ENCODE data around the gene CFAP73. TPM values are rescaled to one million over a fixed set of nuclear protein-coding genes. Genes with fewer than 3 reads are reported as not detected.

Gene CFAP73
- total RNA-seq, 2 experiments from 2014 or later, result 1.7 to 1.9 TPM

GRCh38 chr12:113155060-113155459 lies 5.5 kb downstream of the CFAP73 start:
- Mint-ChIP-seq H3K4me3 (no peak overlapping the region), H3K27ac (no peak overlapping the region), H3K9me3 (no peaks in the 10 kb centered on the region), H3K27me3 (peaks cover 21% of the 10 kb centered on the region), H3K36me3 (ENCODE audit: low read depth) (peaks cover 4% of the 10 kb centered on the region), H3K4me1 (ENCODE audit: low read depth) (peaks cover 28% of the 10 kb centered on the region)
- ChIA-PET CTCF (interaction anchor here (0.6 to 8.7 kb wide), 6 partner anchors 18 to 1367 kb away, joined by 3 to 65 read pairs (median 18); partner anchors contain the start of gene RASAL1), POLR2A (interaction anchor here (1.3 kb wide), 1 partner anchor 17 kb away, joined by 3 read pairs; no protein-coding TSS in a partner anchor)
- intact Hi-C loops (cut with micrococcal nuclease), result no loop called here
- no peak for TF ChIP-seq CTCF (IDR thresholded peaks at IDR 0.05)
- ATAC-seq, result no peak
- no peak for DNase-seq

GRCh38 chr12:113155646-113156045 lies 6.1 kb downstream of the CFAP73 start:
- intact Hi-C loops (cut with micrococcal nuclease), result no loop called here
- ATAC-seq, result no peak
- no peak for TF ChIP-seq CTCF (IDR thresholded peaks at IDR 0.05)
- H3K36me3 Mint-ChIP-seq (ENCODE audit: low read depth), result peaks cover 8% of the 10 kb centered on the region
- peaks cover 18% of the 10 kb centered on the region for H3K27me3 Mint-ChIP-seq
- DNase-seq, result no peak
- H3K9me3 Mint-ChIP-seq, result no peaks in the 10 kb centered on the region
- H3K27ac Mint-ChIP-seq, result no peak overlapping the region
- peaks cover 28% of the 10 kb centered on the region for H3K4me1 Mint-ChIP-seq (ENCODE audit: low read depth)
- no peak overlapping the region for H3K4me3 Mint-ChIP-seq
- ChIA-PET POLR2A (interaction anchor here (0.7 to 1.3 kb wide), 2 partner anchors 10 to 17 kb away, joined by 3 read pairs; no protein-coding TSS in a partner anchor), CTCF (interaction anchor here (0.6 to 8.7 kb wide), 3 partner anchors 17 to 1368 kb away, joined by 3 to 65 read pairs (median 15); no protein-coding TSS in a partner anchor)

GRCh38 chr12:113157218-113157859 lies 7.8 kb downstream of the CFAP73 start:
- H3K27ac Mint-ChIP-seq, result peak overlapping the region; percentile 57
- H3K4me1 Mint-ChIP-seq (ENCODE audit: low read depth), result peaks cover 23% of the 10 kb centered on the region
- TF ChIP-seq CTCF (IDR thresholded peaks at IDR 0.05), result no peak
- POLR2A ChIA-PET, result interaction anchor here (0.8 to 1.3 kb wide), 4 partner anchors 14 to 53 kb away, joined by 3 to 4 read pairs (median 3); no protein-coding TSS in a partner anchor
- peaks cover 13% of the 10 kb centered on the region for H3K27me3 Mint-ChIP-seq
- no peak for DNase-seq
- no peak overlapping the region for H3K4me3 Mint-ChIP-seq
- CTCF ChIA-PET, result interaction anchor here (1.3 to 8.7 kb wide), 2 partner anchors 16 to 109 kb away, joined by 4 to 65 read pairs; no protein-coding TSS in a partner anchor
- H3K36me3 Mint-ChIP-seq (ENCODE audit: low read depth), result peaks cover 18% of the 10 kb centered on the region
- ATAC-seq, result no peak
- no peaks in the 10 kb centered on the region for H3K9me3 Mint-ChIP-seq
- intact Hi-C loops (cut with micrococcal nuclease), result no loop called here

GRCh38 chr12:113158439-113159203 lies 9.1 kb downstream of the CFAP73 start:
- Mint-ChIP-seq H3K9me3 (no peaks in the 10 kb centered on the region), H3K4me3 (no peak overlapping the region), H3K27ac (no peak overlapping the region), H3K36me3 (ENCODE audit: low read depth) (peaks cover 26% of the 10 kb centered on the region), H3K27me3 (peaks cover 11% of the 10 kb centered on the region), H3K4me1 (ENCODE audit: low read depth) (peaks cover 16% of the 10 kb centered on the region)
- no peak for TF ChIP-seq CTCF (IDR thresholded peaks at IDR 0.05)
- CTCF ChIA-PET, result interaction anchor here (8.7 kb wide), 1 partner anchor 14 kb away, joined by 65 read pairs; no protein-coding TSS in a partner anchor
- no peak for DNase-seq
- intact Hi-C loops (cut with micrococcal nuclease), result no loop called here
- ATAC-seq, result no peak
- POLR2A ChIA-PET, result interaction anchor here (1.0 to 1.7 kb wide), 2 partner anchors 9 to 13 kb away, joined by 4 to 7 read pairs; no protein-coding TSS in a partner anchor
